ENCODE data around the gene WARS2.

Gene WARS2

DNA sequence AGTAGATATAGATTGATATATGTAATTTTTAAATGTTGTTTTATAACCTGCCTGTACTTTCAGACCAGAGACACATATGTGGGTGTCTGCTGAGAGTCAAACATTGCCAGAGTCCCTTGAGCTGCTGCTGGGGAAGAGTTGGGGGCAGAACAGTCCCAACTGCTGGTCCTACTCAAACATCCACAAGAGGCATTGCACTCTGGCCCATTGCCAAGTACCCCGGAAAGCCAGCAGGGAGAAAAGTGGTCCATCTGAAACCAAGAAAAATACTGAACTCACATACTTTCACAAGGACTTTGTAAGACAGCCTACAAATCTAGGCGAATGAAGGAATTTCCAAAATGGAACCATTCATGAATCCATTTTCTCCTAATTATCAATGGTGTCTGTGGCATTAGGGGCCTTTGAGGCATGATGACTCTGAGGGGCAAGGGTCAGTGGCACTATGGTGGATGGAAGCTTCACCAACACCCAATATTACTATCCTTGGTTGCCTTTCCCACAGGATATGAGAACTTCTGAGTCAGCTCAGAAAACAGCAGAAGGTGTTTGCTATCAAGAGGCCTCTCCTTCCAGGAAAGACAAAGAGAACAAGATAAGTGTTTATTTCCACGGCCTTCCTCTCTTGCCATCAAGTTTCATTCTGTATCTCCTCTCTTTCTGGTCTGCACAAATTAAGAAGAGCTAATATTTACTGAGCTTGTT, 145.0 kb downstream of the WARS2 start:
- no peak for DNase-seq

DNA sequence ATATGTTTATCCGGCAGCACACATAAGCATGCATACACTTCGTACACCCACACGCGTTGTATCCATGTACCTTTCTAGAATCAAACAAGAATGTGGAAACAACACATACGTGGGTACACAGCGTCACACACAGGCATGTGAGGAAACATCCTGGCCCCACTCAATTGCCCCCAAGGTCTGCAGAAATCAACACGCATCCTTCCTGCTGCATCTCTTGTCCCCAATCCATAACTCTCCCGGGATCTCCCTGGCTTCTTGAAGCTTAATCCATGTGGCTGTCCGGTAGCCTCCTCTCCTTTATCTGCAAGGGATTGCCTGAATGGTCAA, 146.8 kb downstream of the WARS2 start:
- no peak for DNase-seq

- DNase-seq, result no peak
Measured at GRCh38 chr1:118992868-118993699, 147.4 kb downstream of the WARS2 start.

- no peak for DNase-seq
Measured at GRCh38 chr1:118992237-118992825, 148.1 kb downstream of the WARS2 start.

GRCh38 chr1:118991448-118991847, 149.0 kb downstream of the WARS2 start:
- no peak for DNase-seq

DNA sequence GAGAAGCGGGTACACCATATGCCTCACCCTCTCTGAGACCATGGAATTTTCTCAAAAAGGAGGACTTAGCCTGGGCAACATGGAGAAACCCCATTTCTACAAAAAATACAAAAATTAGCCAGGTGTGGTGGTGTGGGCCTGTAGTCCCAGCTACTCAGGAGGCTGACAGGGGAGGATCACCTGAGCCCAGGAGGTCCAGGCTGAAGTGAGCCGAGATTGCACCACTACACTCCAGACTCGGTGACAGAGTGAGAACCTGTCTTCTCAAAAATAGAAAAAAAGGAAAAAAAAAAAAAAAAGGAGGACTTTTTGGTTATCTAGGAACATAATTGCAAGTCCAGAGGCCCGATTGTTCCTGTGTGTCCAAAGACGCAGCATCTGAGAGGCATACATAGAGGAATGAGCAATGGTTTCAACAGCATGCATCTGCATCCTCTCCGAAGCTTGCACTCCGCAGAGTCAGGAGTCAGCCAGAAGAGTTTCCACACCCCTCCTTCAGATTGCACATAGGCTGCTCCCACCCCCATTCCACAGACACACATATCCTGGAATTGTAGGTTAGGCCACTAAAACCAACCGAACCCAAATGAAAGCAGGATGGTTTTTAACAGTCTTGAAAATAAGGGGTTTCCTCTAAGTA, 149.8 kb downstream of the WARS2 start:
- no peak for DNase-seq

GRCh38 chr1:118989878-118990378, 150.5 kb downstream of the WARS2 start:
- no peak for DNase-seq

GRCh38 chr1:118989006-118989815, 151.2 kb downstream of the WARS2 start:
- DNase-seq, result no peak

DNA sequence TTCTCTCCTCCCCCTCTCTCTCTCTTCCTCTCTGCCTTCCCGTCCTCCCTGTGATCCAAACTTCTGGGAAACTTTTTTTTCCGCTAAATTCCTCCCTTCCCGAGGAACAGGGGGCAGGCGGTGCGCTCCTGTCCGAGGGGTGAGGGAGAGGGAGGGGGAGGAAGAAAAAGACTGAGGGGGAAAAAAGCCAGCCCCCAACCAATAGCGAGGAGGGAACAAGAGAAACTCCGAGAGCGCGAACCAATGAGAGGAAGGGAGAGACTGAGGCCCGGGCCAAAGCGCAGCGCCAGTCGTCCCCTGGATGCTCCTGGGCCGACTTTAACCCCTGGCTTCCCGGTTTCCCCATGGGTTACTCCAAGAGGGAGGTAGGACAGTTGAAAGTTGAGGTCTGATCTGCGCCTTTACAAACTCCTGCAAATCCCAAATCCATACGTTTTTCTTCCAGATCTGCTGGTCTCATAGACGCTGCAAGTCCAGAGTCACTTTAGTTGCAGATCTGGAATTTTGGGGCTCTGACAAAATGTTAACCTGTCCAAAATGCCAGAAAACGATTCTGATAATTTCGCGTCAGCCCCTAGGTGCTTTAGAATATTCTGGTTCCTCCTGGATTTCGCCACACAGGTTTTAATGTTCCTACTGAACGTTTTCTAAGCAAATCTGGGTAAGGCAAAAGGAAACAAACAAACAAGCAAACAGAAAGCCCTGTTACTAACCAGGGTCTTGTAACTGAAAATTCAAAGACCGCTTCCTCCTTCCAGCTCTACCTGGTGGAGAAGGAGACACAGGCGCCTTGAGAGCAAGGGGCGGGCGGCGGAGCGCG, 152.1 kb downstream of the WARS2 start, which contains the start of gene TBX15:
Gene TBX15, minus strand, starts transcription at position 158 of the 820 bp plus-strand sequence. CDS start 548 bp downstream, outside the sequence.
- no peak for DNase-seq

GRCh38 chr1:118987468-118988185, 152.8 kb downstream of the WARS2 start:
- peak; percentile 34 for DNase-seq

DNA sequence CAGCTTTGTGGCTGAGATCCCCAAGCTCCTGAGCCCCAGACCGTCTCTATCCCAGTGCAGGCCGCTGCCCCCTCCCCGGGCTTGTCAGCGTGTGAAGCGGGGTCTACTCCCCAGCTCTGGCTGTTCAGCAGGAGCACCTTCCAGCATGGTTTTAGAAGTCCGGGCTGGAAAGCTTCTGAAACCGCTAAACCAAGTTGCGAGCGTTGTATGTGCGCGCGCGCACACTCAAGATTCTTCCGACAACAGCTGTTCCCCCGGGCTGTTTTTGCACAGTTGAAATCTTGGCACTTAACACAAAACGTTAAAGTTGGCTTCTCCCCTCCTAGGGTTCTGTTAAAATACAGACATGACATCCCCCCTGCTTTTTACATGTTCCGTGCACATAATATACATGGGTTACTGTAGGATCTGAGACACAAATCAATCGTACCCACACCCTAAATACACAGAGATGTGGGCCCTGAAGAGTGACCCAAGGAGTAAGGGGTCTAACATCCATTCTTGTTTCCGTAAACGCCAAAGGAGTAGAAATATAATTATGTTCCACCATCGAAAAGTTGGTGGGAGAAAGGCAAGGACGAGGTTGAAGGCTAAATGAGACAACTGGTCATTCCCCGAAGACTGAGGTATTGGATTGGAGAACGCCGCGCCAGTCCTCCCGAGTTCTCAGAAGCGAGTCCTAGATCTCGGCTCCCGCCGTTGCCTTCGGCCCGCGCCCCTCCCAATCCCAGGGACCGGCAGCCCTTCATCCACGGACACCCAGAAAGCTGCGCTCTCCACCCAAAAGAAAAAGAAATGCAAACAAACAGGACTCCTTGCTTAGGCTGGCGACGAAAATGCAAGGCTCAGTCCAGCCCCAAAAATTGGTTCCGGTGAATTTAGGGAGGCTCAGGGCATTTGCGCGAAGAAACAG, 153.6 kb downstream of the WARS2 start:
- no peak for DNase-seq

- no peak for DNase-seq
Measured at GRCh38 chr1:118985640-118986554, 154.6 kb downstream of the WARS2 start.

GRCh38 chr1:118984722-118985639, 155.5 kb downstream of the WARS2 start:
- DNase-seq, result no peak

GRCh38 chr1:118984086-118984721, 156.2 kb downstream of the WARS2 start:
- DNase-seq, result no peak

- DNase-seq, result no peak
Measured at GRCh38 chr1:118983558-118984041, 156.9 kb downstream of the WARS2 start.

DNA sequence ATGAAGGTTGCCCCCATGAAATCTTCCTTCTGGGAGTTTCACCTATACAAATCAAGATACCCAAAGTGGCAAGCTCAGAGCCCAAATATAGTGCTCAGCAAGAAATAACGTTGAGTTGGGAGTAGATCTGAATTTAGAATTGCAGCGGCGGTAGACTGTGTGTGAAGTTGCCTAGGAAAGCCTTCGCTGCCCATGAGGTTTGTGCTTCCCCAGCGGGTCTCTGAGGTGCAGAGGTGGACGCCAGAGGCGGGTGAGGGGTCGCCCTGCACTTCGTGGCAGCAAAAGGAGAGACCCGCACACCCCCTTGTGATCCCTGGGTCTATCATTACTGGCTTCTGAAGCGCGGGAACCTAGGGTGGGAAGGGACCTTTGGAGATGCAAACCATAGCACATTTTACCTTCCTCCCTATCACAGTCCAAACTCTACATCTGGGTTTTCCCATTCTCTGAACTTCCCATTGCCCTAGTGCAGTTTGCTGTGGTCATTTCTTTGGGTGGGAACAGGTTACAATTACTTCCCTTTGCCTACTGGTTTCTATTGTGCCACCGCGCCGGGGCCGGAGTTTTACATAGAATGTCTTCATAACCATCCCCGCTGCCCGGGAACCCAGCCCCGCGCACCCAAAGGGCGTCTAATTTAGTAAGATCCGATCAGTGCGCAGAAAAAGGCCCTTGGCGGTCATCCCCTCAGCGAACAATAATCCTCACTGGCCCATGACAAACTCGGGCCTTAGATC, 157.5 kb downstream of the WARS2 start:
- no peak for DNase-seq
